HEK293T (cell line): Measurements from ENCODE around the gene PLD1.

Source experiments
- CTCF ChIA-PET: fragments of 350-600 bp; formaldehyde crosslinking; extraction: SDS; loops from one replicate; lab custom pipeline; 2021; ENCODE audit warnings: antibody characterized with exemption, inconsistent platforms; lab: Yijun Ruan, JAX
- POLR2A ChIA-PET: fragments of 350-600 bp; formaldehyde crosslinking; extraction: SDS; loops from one replicate; lab custom pipeline; 2020; ENCODE audit warnings: antibody characterized with exemption, inconsistent platforms; lab: Yijun Ruan, JAX
- DNase-seq: peaks from one replicate; pipeline ENCODE4 v3.0.0; 2012; ENCODE audit warnings: mixed read lengths; ENCODE audit errors: extremely low spot score
- ARNT ChIP-seq: fragments of 450-650 bp; IDR thresholded peaks from 2 replicates; pipeline ENCODE4 v1.6.1; 2017; ENCODE audit warnings: mild to moderate bottlenecking
- BHLHE40 ChIP-seq: fragments of 450-650 bp; IDR thresholded peaks from 2 replicates; pipeline ENCODE4 v1.6.1; 2016; ENCODE audit warnings: mild to moderate bottlenecking, moderate library complexity, borderline replicate concordance
- CTBP1 ChIP-seq: fragments of 450-650 bp; IDR thresholded peaks from 2 replicates; pipeline ENCODE4 v1.6.1; 2016; ENCODE audit warnings: borderline replicate concordance
- ELF4 ChIP-seq: fragments of 450-650 bp; IDR thresholded peaks from 2 replicates; pipeline ENCODE4 v1.6.1; 2017; ENCODE audit warnings: antibody characterized with exemption
- FOXA1 ChIP-seq: fragments of 450-650 bp; IDR thresholded peaks from 2 replicates; pipeline ENCODE4 v1.6.1; 2016; ENCODE audit warnings: mild to moderate bottlenecking
- FOXK2 ChIP-seq: fragments of 450-650 bp; IDR thresholded peaks from 2 replicates; pipeline ENCODE4 v1.6.1; 2016; ENCODE audit warnings: mild to moderate bottlenecking
- FOXM1 ChIP-seq: fragments of 450-650 bp; IDR thresholded peaks from 2 replicates; pipeline ENCODE4 v1.6.1; 2017; ENCODE audit warnings: mild to moderate bottlenecking, borderline replicate concordance
- HDGF ChIP-seq: fragments of 450-650 bp; IDR thresholded peaks from 2 replicates; pipeline ENCODE4 v1.6.1; 2017; ENCODE audit warnings: antibody characterized with exemption, borderline replicate concordance
- L3MBTL2 ChIP-seq: fragments of 450-650 bp; conservative IDR thresholded peaks from 2 replicates; pipeline ENCODE4 v1.6.1; 2016; ENCODE audit warnings: mild to moderate bottlenecking
- LEF1 ChIP-seq: fragments of 450-650 bp; IDR thresholded peaks from 2 replicates; pipeline ENCODE4 v1.6.1; 2017; ENCODE audit warnings: mild to moderate bottlenecking, borderline replicate concordance
- NFRKB ChIP-seq: fragments of 450-650 bp; IDR thresholded peaks from 2 replicates; pipeline ENCODE4 v1.6.1; 2016; ENCODE audit warnings: mild to moderate bottlenecking, moderate library complexity
- SP1 ChIP-seq: fragments of 450-650 bp; IDR thresholded peaks from 2 replicates; pipeline ENCODE4 v1.6.1; 2017
- SUZ12 ChIP-seq: fragments of 450-650 bp; IDR thresholded peaks from 2 replicates; pipeline ENCODE4 v1.6.1; 2016; ENCODE audit warnings: mild to moderate bottlenecking
- TARDBP ChIP-seq: fragments of 450-650 bp; IDR thresholded peaks from 2 replicates; pipeline ENCODE4 v1.6.1; 2016
- ZNF384 ChIP-seq: fragments of 450-650 bp; IDR thresholded peaks from 2 replicates; pipeline ENCODE4 v1.6.1; 2016
- TF ChIP-seq, protein P1 (sequence below): fragments of 450-650 bp; IDR thresholded peaks from 2 replicates; pipeline ENCODE4 v1.6.1; 2016

The PLD1 gene

DNA sequence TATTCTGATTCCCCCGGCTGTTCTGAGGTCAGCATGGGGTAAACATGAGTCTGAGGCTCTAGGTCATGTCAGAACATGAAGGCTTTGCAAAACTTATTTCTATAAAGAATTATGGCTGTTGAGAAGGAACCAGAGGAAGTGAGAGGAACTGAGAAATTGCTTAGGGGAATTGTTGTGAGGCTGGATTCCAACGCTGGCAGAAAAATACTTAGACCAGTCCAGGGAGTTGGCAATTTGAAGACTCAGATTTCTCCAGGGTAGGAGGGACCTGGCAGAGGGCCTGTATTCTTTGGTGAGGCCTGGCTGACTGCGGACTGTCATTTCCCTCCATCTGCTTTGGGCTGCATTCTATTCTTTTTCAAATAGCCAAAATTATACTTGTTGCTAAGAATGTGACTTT, 155.5 kb downstream of the PLD1 start:
- CTCF ChIA-PET, result no interaction called here
- POLR2A ChIA-PET, result no interaction called here
- TF ChIP-seq ARNT (no peak), TARDBP (no peak), FOXA1 (no peak), ZNF384 (no peak)
- DNase-seq, result no peak

DNA sequence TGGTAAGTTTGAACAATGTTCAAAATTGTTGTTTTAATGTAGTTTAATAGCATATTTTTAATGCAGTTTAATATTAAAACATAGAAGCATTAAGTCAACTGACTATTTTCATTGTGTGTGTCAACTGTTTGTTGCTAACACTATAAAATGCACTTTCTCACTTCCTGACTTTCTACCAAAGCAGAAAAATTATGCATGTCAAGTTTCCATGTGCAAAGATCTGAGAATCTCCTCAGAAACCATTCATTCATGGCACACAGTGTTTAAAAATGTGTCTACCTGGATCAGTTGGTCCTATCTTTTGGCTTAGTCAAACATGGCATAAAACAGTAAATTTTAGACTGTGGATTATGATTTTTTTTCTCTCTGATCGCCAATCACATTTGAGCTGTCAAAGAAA, 156.0 kb downstream of the PLD1 start:
- TF ChIP-seq LEF1 (no peak), FOXK2 (no peak), ZNF384 (no peak), SUZ12 (no peak), BHLHE40 (no peak), TARDBP (no peak), ELF4 (no peak), NFRKB (no peak), L3MBTL2 (no peak), FOXM1 (no peak), ARNT (no peak), HDGF (no peak), SP1 (no peak), FOXA1 (no peak)
- TF ChIP-seq, protein P1, sequence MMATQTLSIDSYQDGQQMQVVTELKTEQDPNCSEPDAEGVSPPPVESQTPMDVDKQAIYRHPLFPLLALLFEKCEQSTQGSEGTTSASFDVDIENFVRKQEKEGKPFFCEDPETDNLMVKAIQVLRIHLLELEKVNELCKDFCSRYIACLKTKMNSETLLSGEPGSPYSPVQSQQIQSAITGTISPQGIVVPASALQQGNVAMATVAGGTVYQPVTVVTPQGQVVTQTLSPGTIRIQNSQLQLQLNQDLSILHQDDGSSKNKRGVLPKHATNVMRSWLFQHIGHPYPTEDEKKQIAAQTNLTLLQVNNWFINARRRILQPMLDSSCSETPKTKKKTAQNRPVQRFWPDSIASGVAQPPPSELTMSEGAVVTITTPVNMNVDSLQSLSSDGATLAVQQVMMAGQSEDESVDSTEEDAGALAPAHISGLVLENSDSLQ, result no peak
- DNase-seq, result no peak
- POLR2A ChIA-PET, result no interaction called here
- CTCF ChIA-PET, result no interaction called here

DNA sequence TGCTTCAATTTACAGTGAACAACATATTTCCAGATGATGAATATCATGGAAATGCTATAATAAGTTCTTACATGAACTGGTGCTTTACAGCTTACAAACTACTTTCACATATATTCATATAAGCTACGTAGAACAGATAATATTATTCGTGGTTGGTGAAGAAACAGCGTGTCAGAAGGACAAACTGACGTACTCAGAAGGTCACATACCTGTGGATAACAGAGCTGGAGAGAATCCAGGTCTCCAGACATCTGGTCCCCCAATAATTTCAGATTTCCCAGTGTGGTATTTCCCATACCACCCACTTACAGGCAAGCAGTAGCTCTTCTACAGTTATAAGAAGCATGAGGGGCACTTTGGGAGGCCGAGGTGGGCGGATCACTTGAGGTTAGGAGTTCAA, 156.6 kb downstream of the PLD1 start:
- no peak for DNase-seq
- POLR2A ChIA-PET, result no interaction called here
- CTCF ChIA-PET, result interaction anchor here (1.2 kb wide), 1 partner anchor 118 kb away, joined by 5 read pairs; no protein-coding TSS in a partner anchor
- TF ChIP-seq, protein P1, result no peak
- TF ChIP-seq LEF1 (no peak), SUZ12 (no peak), FOXA1 (no peak), CTBP1 (no peak), BHLHE40 (no peak)

DNA sequence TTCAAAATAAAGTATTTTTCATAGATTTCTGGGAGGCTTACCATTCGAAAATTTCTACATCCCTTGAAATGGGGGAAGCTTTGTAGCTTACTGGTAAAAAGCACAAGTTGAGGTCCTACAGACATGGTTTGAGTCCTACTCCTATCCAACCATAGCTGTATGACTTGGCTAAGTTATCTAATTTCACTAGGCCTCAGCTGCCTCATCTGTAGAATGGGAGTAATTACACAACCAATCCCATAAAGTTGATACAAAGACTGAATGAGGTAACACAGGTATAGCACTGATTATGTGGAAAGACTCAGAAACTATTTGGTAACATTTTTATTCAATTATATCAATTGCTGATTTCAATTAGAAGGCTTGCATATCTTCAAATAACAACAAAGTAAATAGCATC, 157.4 kb downstream of the PLD1 start:
- no peak for DNase-seq
- CTCF ChIA-PET, result interaction anchor here (1.1 to 1.2 kb wide), 2 partner anchors 119 to 120 kb away, joined by 5 to 6 read pairs; no protein-coding TSS in a partner anchor
- no peak for TF ChIP-seq NFRKB
- no peak for TF ChIP-seq ZNF384
- TF ChIP-seq ARNT, result no peak
- TF ChIP-seq, protein P1, result no peak
- TF ChIP-seq LEF1, result no peak
- no peak for TF ChIP-seq ELF4
- no peak for TF ChIP-seq TARDBP
- no peak for TF ChIP-seq L3MBTL2
- TF ChIP-seq SP1, result no peak
- TF ChIP-seq BHLHE40, result no peak
- TF ChIP-seq FOXM1, result no peak
- no peak for TF ChIP-seq SUZ12
- no peak for TF ChIP-seq FOXA1
- TF ChIP-seq FOXK2, result no peak
- POLR2A ChIA-PET, result no interaction called here

DNA sequence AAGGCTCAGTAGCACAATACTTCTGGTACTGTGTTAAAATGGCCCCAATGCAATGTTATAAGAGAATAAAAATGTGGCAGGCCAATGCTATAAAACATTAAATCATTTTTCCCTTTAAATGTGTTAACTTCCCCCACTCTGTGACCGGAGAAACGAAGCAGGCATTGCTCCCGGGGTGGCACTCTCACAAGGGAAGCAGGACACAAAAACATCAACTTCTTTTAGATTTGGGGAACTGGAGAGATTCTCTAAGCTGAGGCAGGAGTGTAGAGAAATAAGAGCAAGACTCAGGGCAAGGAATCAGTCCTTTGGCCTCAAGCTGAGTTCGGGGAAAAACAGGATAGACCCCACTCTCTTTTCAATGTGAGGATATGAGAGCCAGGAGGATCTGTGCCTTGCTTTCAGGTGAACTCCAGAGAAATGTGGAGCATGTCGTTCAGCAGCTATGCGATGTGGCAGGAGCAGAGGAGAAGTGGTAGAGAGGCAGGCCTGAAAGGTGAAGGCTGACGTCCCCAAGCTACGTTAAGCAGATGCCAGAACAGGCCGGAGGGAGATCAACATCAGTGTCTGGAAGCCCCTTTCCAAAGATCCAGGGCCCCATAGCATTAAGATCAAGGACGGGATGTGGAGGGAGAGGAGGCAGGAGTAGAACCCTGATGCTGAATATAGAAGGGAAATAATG, 160.2 kb downstream of the PLD1 start:
- POLR2A ChIA-PET, result no interaction called here
- CTCF ChIA-PET, result no interaction called here
- TF ChIP-seq ELF4 (no peak), FOXM1 (no peak), LEF1 (no peak), HDGF (no peak), ARNT (no peak), BHLHE40 (no peak)
- TF ChIP-seq, protein P1, result no peak
- DNase-seq, result no peak

DNA sequence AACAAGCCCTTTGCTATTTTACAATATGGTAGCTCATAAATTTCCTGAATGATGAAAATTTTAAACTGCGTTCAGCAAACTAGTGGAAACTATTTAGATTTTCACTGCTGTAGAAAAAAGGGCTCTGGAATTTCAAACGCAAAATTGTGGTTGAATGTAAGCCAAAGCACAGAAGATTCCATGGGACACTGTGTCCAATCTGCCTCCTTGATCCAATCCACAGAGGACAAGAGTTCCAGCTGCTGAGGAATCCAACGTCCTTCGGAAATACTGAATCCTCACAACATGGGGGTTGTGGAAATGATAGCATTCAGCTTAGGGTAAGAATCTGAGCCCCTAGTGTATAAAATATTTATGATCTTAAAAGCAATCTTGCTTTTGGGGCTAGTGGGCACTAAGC, 161.0 kb downstream of the PLD1 start:
- no peak for DNase-seq
- ChIA-PET POLR2A (no interaction called here), CTCF (no interaction called here)
- no peak for TF ChIP-seq CTBP1
- TF ChIP-seq BHLHE40, result no peak
- TF ChIP-seq SP1, result no peak
- TF ChIP-seq HDGF, result no peak
- TF ChIP-seq FOXM1, result no peak
- no peak for TF ChIP-seq NFRKB
- no peak for TF ChIP-seq FOXK2
- TF ChIP-seq LEF1, result no peak
- TF ChIP-seq ELF4, result no peak
- no peak for TF ChIP-seq L3MBTL2
- no peak for TF ChIP-seq ZNF384
- no peak for TF ChIP-seq ARNT
- TF ChIP-seq FOXA1, result no peak
- TF ChIP-seq SUZ12, result no peak
